WERI-Rb-1 (cell line): Measurements from ENCODE around the gene SLC4A9.

Source experiments
- DNase-seq: peaks from one replicate; pipeline ENCODE4 v3.0.0-alpha.2; 2020
- H3K27ac ChIP-seq: fragments of 250-450 bp; sonication (Bioruptor Pico); 2 replicates; pipeline ENCODE4 v1.5.1; 2020; ENCODE audit warnings: mild to moderate bottlenecking, moderate library complexity
- H3K27me3 ChIP-seq: fragments of 250-450 bp; sonication (Bioruptor Pico); 2 replicates; pipeline ENCODE4 v1.5.1; 2021; ENCODE audit warnings: mild to moderate bottlenecking, low read depth, moderate library complexity; ENCODE audit not compliant: insufficient read depth, severe bottlenecking
- H3K36me3 ChIP-seq: fragments of 250-450 bp; sonication (Bioruptor Pico); 2 replicates; pipeline ENCODE4 v1.5.1; 2020; ENCODE audit warnings: mild to moderate bottlenecking, moderate library complexity
- H3K4me3 ChIP-seq: 2 replicates; pipeline ENCODE4 v1.5.1; 2011; ENCODE audit warnings: low read depth, mild to moderate bottlenecking, control low read depth, low read length
- H3K9me3 ChIP-seq: fragments of 250-450 bp; sonication (Bioruptor Pico); 2 replicates; pipeline ENCODE4 v1.5.1; 2021; ENCODE audit warnings: mild to moderate bottlenecking, moderate library complexity; ENCODE audit not compliant: severe bottlenecking
- TF ChIP-seq, protein P1 (sequence below): IDR thresholded peaks from 2 replicates; pipeline ENCODE4 v1.5.1; 2011; ENCODE audit warnings: low read depth, mild to moderate bottlenecking, control low read depth, inconsistent platforms, low read length

SLC4A9 gene

DNA sequence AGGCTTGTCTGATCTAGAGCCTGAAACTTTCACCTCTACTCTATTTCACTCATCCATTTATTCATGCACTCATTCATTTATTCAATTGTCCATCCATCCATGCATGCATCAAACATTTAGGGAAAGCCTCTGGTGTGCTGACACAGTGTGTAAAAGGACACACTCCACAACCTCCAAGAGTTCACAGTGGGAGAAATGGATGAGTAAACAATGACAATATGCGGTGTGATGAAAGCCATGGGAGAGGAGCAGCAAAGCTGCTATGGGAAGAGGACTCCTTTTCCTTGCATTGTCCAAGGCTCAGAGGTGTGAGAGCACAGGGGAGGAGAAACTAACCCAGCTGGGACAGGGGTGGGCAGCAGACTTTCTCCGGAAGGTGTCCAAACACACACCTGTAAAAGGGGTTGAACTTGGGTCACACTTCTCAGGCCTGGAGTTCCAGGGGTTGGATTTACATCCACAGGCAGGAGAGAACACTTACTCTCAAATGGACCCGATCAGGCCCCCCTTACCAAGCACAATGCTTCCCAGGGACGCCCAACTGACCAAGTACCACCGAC, 35.9 kb upstream of the SLC4A9 start:
- Histone ChIP-seq H3K4me3 (no peak overlapping the region), H3K9me3 (no peaks in the 10 kb centered on the region), H3K27ac (no peak overlapping the region), H3K27me3 (no peaks in the 10 kb centered on the region), H3K36me3 (no peaks in the 10 kb centered on the region)
- no peak for DNase-seq
- TF ChIP-seq, protein P1, sequence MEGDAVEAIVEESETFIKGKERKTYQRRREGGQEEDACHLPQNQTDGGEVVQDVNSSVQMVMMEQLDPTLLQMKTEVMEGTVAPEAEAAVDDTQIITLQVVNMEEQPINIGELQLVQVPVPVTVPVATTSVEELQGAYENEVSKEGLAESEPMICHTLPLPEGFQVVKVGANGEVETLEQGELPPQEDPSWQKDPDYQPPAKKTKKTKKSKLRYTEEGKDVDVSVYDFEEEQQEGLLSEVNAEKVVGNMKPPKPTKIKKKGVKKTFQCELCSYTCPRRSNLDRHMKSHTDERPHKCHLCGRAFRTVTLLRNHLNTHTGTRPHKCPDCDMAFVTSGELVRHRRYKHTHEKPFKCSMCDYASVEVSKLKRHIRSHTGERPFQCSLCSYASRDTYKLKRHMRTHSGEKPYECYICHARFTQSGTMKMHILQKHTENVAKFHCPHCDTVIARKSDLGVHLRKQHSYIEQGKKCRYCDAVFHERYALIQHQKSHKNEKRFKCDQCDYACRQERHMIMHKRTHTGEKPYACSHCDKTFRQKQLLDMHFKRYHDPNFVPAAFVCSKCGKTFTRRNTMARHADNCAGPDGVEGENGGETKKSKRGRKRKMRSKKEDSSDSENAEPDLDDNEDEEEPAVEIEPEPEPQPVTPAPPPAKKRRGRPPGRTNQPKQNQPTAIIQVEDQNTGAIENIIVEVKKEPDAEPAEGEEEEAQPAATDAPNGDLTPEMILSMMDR, result no peak

DNA sequence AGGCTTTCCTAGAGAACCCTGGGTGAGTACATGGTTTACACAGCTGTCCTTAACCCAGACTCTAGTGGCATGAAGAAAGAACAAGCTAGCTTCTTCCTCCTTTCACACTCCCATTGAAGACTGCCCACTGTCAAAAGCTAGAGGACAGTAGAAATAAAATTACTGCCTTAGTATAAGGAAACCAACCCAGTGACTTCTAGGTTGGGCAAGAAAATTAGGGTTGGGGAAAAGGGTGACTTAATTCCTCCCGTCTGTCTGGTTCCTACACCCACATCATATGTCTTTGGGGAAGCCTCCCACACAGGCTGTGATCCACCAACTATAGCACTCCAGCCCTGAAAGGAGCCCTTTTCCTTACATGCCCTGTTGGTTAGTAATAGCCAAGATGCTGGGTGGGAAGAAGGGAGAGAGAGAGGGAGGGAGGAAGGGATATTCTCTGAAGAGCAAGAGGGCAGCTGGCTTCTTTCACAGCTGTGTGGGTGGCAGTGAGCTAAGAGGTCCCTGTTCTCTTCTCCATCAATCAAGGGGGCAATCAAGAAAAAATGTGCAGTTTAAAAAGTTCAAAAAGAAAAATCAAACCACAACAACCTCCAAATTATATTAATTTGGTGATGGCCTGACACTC, 35.3 kb upstream of the SLC4A9 start:
- no peaks in the 10 kb centered on the region for H3K27me3 ChIP-seq
- TF ChIP-seq, protein P1, result no peak
- no peak overlapping the region for H3K27ac ChIP-seq
- H3K36me3 ChIP-seq, result no peaks in the 10 kb centered on the region
- H3K4me3 ChIP-seq, result no peak overlapping the region
- H3K9me3 ChIP-seq, result no peaks in the 10 kb centered on the region
- DNase-seq, result no peak

DNA sequence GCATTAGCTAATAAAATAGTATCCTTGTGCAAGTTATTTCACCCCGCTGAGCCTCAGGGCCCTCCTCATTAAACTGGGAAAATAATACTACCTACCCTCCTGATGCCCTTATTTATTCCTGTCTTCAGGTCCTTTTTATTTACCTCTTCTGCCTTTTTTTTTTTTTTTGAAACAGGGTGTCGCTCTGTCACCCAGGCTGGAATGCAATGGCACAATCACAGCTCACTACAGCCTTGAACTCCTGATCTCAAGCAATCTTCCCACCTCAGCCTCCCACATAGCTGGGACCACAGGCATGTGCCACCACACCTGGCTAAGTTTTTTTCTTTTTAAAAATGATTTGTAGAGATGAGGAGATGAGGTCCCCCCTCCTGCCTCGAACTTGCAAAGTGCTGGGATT, 34.5 kb upstream of the SLC4A9 start:
- Histone ChIP-seq H3K36me3 (no peaks in the 10 kb centered on the region), H3K4me3 (no peak overlapping the region), H3K27me3 (no peaks in the 10 kb centered on the region), H3K9me3 (no peaks in the 10 kb centered on the region), H3K27ac (no peak overlapping the region)
- DNase-seq, result no peak
- TF ChIP-seq, protein P1, result no peak

DNA sequence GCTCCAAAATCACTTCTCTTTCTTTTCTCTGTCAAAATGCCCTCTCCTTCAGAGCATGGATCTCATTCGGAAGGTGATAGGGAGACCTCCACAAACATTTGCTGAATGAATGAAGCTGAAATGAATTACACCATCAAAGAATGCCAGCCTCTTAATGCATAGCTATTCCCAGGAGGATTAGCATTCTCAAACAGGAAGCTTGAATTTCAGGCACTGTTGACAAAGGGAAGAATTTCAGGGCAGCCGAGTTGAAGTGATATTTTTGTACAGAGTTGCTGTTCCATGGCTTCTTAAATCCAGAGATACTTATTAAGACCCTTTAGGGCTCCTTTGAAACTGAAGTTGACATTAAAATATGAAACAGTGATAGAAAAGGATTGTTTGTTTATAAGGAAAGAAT, 32.4 kb upstream of the SLC4A9 start:
- TF ChIP-seq, protein P1, result no peak
- H3K9me3 ChIP-seq, result no peaks in the 10 kb centered on the region
- H3K27ac ChIP-seq, result no peak overlapping the region
- H3K27me3 ChIP-seq, result no peaks in the 10 kb centered on the region
- DNase-seq, result no peak
- no peak overlapping the region for H3K4me3 ChIP-seq
- no peaks in the 10 kb centered on the region for H3K36me3 ChIP-seq

DNA sequence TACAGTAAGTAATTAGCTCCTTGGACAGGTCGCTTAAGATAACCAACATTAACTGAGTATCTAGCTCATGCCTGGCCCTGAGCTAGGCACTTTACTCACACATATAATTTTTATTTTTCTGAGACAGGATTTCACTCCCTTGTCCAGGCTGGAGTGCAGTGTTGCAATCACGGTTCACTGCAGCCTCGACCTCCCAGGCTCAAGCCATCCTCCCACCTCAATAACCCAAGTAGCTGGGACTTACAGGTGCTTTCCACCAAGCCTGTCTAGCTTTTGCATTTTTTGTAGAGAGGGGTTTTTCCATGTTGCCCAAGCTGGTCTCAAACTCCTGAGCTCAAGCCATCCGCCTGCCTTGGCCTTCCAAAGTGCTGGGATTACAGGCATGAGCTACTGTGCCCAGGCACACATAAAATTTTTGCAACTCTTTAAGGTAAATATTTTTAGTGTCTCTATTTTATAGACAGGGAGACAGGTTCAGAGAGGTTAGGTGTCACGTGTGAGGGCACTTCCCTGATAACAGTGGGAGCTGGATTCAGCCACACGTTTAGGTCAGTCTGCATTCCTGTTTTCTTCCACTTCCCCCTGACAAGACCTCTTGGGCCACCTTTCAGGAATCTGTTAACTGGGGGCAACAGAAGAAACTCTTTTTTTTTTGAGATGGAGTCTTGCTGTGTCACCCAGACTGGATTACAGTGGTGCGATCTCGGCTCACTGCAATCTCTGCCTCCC, 31.8 kb upstream of the SLC4A9 start:
- H3K9me3 ChIP-seq, result no peaks in the 10 kb centered on the region
- H3K27ac ChIP-seq, result no peak overlapping the region
- no peaks in the 10 kb centered on the region for H3K27me3 ChIP-seq
- DNase-seq, result no peak
- H3K36me3 ChIP-seq, result no peaks in the 10 kb centered on the region
- no peak overlapping the region for H3K4me3 ChIP-seq
- TF ChIP-seq, protein P1, result no peak
